Spleen (tissue), 11 donors: ENCODE results near the gene NFIA. TPM values are rescaled to one million over a fixed set of nuclear protein-coding genes. Genes with fewer than 3 reads are reported as not detected.

Experiments
- DNase-seq: peaks from one replicate; pipeline ENCODE4 v3.0.0-alpha.2; 2020
- H3K27ac ChIP-seq, 8 donors: fragments of 200-600 bp; sonication (generic) in 7 of 8; 1 replicate in 4 of 8; 2 replicates in 4 of 8; pipeline versions ENCODE4 v1.5.0 to v1.8.0; 2016 to 2021; ENCODE audit warnings: inconsistent platforms in 4 of 8, mild to moderate bottlenecking in 4 of 8, moderate library complexity in 1 of 8
- H3K27me3 ChIP-seq, 7 donors: fragments of 200-600 bp; sonication (generic) in 6 of 7; replicated peaks in 1 of 7; 1 replicate in 4 of 7; 2 replicates in 3 of 7; pipeline versions ENCODE4 v1.5.0 to v1.8.0; 2016 to 2021; ENCODE audit warnings: inconsistent platforms in 3 of 7, mild to moderate bottlenecking in 1 of 7
- H3K36me3 ChIP-seq, 6 donors: fragments of 200-600 bp; sonication (generic) in 5 of 6; 1 replicate in 4 of 6; 2 replicates in 2 of 6; pipeline versions ENCODE4 v1.5.0 to v1.8.0; 2016 to 2021; ENCODE audit warnings: inconsistent platforms in 2 of 6
- H3K4me1 ChIP-seq, 6 donors: fragments of 200-600 bp; sonication (generic) in 5 of 6; 1 replicate in 3 of 6; 2 replicates in 3 of 6; pipeline versions ENCODE4 v1.5.0 to v1.8.0; 2016 to 2021; ENCODE audit warnings: inconsistent platforms in 3 of 6
- H3K4me3 ChIP-seq, 8 donors: fragments of 200-600 bp; sonication (generic) in 7 of 8; 1 replicate in 4 of 8; 2 replicates in 4 of 8; pipeline versions ENCODE4 v1.5.0 to v1.8.0; 2016 to 2021; ENCODE audit warnings: inconsistent platforms in 4 of 8, mild to moderate bottlenecking in 4 of 8, moderate library complexity in 2 of 8
- H3K9me3 ChIP-seq, 8 donors: fragments of 200-600 bp; sonication (generic) in 7 of 8; 1 replicate in 4 of 8; 2 replicates in 4 of 8; pipeline versions ENCODE4 v1.5.0 to v1.8.0; 2016 to 2021; ENCODE audit warnings: inconsistent platforms in 4 of 8
- CTCF ChIP-seq, 11 experiments: fragments of 200-600 bp in 7 of 11; fragments of 450-650 bp in 4 of 11; sonication (generic) in 4 of 11; IDR thresholded peaks in 8 of 11; conservative IDR thresholded peaks in 3 of 11; 1 replicate in 7 of 11; 2 replicates in 4 of 11; pipeline versions ENCODE4 v1.4.0 to v1.8.0; 2016 to 2021; ENCODE audit warnings: antibody characterized with exemption in 11 of 11, inconsistent platforms in 4 of 11, mild to moderate bottlenecking in 1 of 11
- POLR2A ChIP-seq, 3 donors: fragments of 450-650 bp; IDR thresholded peaks; one replicate each; pipeline ENCODE4 v1.5.1; 2017; ENCODE audit warnings: antibody characterized with exemption in 3 of 3, mild to moderate bottlenecking in 1 of 3
- POLR2AphosphoS5 ChIP-seq, 3 donors: sonication (generic); formaldehyde crosslinking; IDR thresholded peaks; one replicate each; pipeline ENCODE4 v1.5.1; 2017; ENCODE audit warnings: antibody characterized with exemption in 3 of 3
- WGBS, 5 donors: extraction: QIAGEN DNeasy Blood & Tissue Kit in 3 of 5; methylation state at CpG; one replicate each; pipeline versions ENCODE4 v1.1.5 to v1.1.7; 2013 to 2018; 5-methylcytosine and 5-hydroxymethylcytosine counted together
- intact Hi-C: fragments of 100-400 bp; cut with DNase I; formaldehyde crosslinking; loops from one replicate; pipeline ENCODE4 v1.15.0; 2023; ENCODE audit warnings: low total_unique reads
- polyA plus RNA-seq, 3 donors: library from polyadenylated mRNA; stranded (reverse); fragments of 200-250 nt; gene quantifications; one replicate each; pipeline ENCODE4 v1.2.1, GENCODE V29; 2013
- total RNA-seq, 7 donors: library from RNA; depleted of rRNA in 3 of 7; stranded (reverse); fragments of >200 nt in 3 of 7; fragmentation: NEBNext Ultra II Directional in 4 of 7; extraction: Animal tissue kit (Norgen Biotek cat#: 25700) in 4 of 7; gene quantifications; one replicate each; pipeline versions ENCODE4 v1.1.0 to v1.2.1, GENCODE V29; 2016 to 2021
- donor health status: healthy with polysubstance abuse.
- donor health status: DM: no; HTN: no; CAD: no; lungs with moderate emphysema.
- donor health status: DM: no; HTN: no; CAD: no.
- donor health status: Bipolar disorder and iron deficiency.
- donor health status: healthy.
- donor health status: DM: no; HTN: no; CAD: no.
- donor health status: DM: yes; HTN: yes; CAD: no.

Gene NFIA
- total and polyA plus RNA-seq, 10 donors: 3.1 to 76.8 (median 35.5) TPM

GRCh38 chr1:61494000-61494399 lies 411.6 kb downstream of the NFIA start:
- Histone ChIP-seq H3K27me3 (no peaks in the 10 kb centered on the region), H3K36me3 (no peaks in the 10 kb centered on the region), H3K4me1 (no peaks in the 10 kb centered on the region), H3K4me3 (no peak overlapping the region), H3K27ac (no peak overlapping the region), H3K9me3 (no peaks in the 10 kb centered on the region)
- intact Hi-C loops: no loop called here
- DNase-seq: no peak
- no peak for TF ChIP-seq CTCF (IDR thresholded peaks at IDR 0.05 in 8 of 11, conservative IDR thresholded peaks at IDR 0.05 in 3 of 11)
- WGBS, 5 donors: 85 to 90% (median 87%) methylated on average over 3 of the region's 3 CpGs

GRCh38 chr1:61496501-61496900 lies 414.1 kb downstream of the NFIA start:
- no peaks in the 10 kb centered on the region for H3K27me3 ChIP-seq
- no peak for DNase-seq
- no peaks in the 10 kb centered on the region for H3K4me1 ChIP-seq
- intact Hi-C loops: no loop called here
- no peak overlapping the region for H3K27ac ChIP-seq
- no peaks in the 10 kb centered on the region for H3K9me3 ChIP-seq
- H3K4me3 ChIP-seq: no peak overlapping the region
- TF ChIP-seq POLR2AphosphoS5 (IDR thresholded peaks at IDR 0.05): no peak
- TF ChIP-seq CTCF (IDR thresholded peaks at IDR 0.05 in 8 of 11, conservative IDR thresholded peaks at IDR 0.05 in 3 of 11): no peak
- no peak for TF ChIP-seq POLR2A (IDR thresholded peaks at IDR 0.05)
- no peaks in the 10 kb centered on the region for H3K36me3 ChIP-seq
- WGBS, 5 donors: 77 to 81% (median 78%) methylated on average over 4 of the region's 4 CpGs

GRCh38 chr1:61497013-61497412 lies 414.7 kb downstream of the NFIA start:
- DNase-seq: no peak
- Histone ChIP-seq H3K27me3 (no peaks in the 10 kb centered on the region), H3K4me1 (no peaks in the 10 kb centered on the region), H3K27ac (no peak overlapping the region), H3K9me3 (no peaks in the 10 kb centered on the region), H3K4me3 (no peak overlapping the region), H3K36me3 (no peaks in the 10 kb centered on the region)
- 93 to 97% (median 94%) methylated on average over 3 of the region's 3 CpGs for WGBS, 5 donors
- TF ChIP-seq CTCF (IDR thresholded peaks at IDR 0.05 in 8 of 11, conservative IDR thresholded peaks at IDR 0.05 in 3 of 11) (no peak), POLR2AphosphoS5 (IDR thresholded peaks at IDR 0.05) (no peak), POLR2A (IDR thresholded peaks at IDR 0.05) (no peak)
- intact Hi-C loops: no loop called here

GRCh38 chr1:61498342-61498741 lies 416.0 kb downstream of the NFIA start:
- 81 to 93% (median 89%) methylated on average over 8 of the region's 8 CpGs for WGBS, 5 donors
- H3K9me3 ChIP-seq: no peaks in the 10 kb centered on the region
- intact Hi-C loops: no loop called here
- no peaks in the 10 kb centered on the region for H3K27me3 ChIP-seq
- DNase-seq: no peak
- TF ChIP-seq POLR2A (IDR thresholded peaks at IDR 0.05) (no peak), CTCF (IDR thresholded peaks at IDR 0.05 in 8 of 11, conservative IDR thresholded peaks at IDR 0.05 in 3 of 11) (no peak), POLR2AphosphoS5 (IDR thresholded peaks at IDR 0.05) (no peak)
- H3K4me1 ChIP-seq: peaks cover 0 to 6% (median 0%) of the 10 kb centered on the region in 6 donors
- H3K36me3 ChIP-seq: no peaks in the 10 kb centered on the region
- H3K27ac ChIP-seq: no peak overlapping the region
- H3K4me3 ChIP-seq: no peak overlapping the region
